Stimulated activated CD4-positive, alpha-beta T cell treated with anti-CD3 and anti-CD28 coated beads, Interleukin-2, amount 100 ng/mL, for 48 hours (primary cell): ENCODE data around the gene PLIN4.
"Not testable (repeated sequence)": the region's sequence is repeated elsewhere in the genome, so short reads cannot be mapped to it uniquely, and the experiment has no call there.

ENCODE experiments used
- DNase-seq, 2 donors: peaks; one replicate each; pipeline ENCODE4 v3.0.0-alpha.2; 2020

The PLIN4 gene

DNA sequence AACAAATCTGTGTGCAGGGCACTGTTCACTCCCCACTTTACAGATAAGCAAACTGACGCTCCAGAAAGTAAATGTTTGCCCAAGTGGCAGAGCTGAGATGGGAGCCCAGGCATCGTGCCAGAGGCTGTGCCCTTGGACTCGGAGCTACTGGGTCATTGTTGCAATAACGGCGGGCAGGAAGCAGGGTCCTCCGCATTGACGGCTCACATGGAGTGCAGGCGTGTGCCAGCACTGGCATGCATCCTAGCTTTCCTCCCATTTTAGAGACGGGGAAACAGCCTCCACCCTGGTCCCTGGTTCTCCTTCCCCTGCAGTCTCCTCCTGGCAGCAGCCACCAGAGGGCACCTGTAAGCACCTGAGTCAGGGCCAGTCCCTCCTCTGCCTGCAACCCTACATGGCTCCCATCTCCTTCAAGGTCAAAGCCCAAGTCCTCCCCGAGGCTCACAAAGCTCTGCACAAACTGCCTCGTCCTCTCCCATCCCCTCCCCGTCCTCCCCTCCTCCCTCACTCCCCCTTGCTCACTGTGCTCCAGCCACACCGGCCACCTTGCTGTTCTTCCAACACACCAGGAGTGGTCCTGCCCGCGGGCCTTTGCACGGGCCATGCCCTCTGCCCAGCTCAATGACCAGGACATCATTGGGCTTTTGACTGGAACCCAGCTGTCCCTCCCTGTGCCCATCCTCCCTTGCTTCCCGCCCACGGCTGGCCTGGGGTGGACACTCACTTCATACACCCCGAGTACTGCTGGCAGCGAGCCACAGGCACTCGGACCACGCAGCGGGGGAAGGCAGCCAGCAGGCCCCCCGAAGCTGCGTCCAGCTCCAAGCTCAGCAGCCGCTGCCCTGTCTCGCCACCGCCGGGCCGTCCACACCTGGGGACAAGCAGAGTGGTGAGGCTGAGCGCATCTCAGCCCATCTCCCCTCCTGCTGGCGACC is 29.3 kb upstream of the PLIN4 start:
- DNase-seq: no peak

DNA sequence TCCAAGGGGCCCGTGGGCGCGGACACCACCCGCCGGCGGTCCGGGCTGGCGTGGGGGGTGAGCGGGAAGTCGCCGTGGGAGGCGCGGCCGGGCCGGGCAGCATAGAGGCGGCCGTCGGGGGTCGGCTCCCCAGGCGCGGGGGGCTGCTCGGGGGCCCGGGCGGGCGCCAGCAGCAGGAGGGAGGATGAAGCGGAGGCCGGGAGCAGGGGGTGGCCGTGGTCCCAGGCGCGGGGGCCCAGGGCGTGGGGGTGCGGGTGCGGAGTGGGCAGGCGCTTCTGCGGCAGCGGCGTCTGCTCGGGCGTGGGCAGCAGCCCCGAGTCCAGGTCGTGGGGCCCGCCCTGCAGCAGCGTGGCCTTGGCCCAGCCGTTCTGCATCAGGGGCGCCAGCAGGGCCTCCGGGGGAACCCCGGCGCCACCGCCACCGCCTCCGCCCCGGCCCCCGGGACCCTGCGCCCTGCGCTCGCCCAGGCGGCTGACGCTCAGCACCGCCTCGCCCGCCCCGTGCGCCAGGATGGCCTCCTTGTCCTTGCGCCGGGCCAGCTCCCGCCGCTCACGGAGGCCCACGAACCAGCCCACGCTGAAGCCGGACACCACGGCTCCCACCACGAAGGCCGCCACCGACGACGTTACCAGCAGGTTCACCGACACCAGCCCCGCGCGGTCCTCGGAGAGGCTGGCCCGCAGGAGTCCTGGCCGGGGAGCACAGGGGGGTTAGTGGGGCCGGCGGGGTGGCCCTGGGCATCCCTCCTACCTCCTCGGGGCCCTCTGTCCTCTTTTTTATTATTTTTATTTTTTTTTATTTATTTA is 25.8 kb upstream of the PLIN4 start:
- DNase-seq: no peak

DNA sequence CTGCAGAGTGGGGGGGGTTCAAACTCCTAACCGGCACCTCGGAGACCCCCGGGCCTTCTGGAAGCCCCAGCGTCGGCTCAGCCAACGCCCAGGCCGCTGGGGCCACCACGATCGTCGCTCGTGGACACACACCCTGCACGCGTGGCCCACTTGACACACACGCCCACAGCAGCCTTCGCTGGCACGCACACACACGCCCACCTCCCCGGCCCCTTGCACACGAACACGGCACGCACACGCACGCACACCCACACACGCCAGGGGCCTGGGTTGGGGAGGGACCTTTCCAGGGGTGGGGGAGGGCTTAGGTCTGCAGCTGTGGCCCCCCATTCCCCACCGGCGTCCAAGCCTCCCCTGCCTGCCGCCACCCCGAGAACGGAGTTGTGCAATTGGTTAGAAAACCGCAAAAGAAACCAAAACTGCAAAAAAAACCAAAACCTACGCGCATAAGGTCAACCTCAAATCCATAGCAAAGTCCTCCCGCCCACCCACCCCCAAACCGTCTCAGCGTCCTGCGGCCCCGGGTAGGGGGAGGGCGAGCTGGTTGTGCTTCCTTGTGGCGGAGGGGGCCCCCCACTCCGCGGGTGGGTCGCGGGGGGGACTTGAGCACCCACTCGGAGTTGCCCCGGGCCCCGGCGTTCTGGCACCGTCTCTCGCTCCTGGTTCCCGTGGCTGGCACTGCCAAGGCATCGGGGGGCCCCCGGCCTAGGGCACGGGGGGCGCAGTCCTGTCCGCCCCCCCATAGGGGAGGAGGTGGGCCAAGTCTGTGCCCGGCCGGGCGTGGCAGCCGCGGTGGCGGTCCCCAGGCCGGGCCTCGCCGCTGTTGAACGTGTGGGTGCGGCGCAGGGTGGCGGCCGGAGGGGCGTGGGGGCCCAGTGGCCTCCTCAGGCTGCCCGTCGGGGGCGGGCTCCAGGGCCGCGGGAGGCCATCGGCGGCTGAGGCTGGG is 24.9 kb upstream of the PLIN4 start:
- no peak for DNase-seq

DNA sequence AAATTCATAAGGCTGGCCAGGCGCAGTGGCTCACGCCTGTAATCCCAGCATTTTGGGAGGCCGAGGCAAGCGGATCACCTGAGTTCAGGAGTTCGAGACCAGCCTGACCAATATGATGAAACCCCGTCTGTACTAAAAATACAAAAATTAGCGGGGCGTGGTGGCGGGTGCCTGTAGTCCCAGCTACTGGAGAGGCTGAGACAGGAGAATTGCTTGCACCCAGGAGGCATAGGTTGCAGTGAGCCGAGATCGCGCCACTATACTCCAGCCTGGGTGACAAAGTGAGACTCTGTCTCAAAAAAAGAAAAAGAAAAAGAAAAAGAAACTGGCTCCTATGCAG is 23.5 kb upstream of the PLIN4 start:
- not testable (repeated sequence) for DNase-seq

DNA sequence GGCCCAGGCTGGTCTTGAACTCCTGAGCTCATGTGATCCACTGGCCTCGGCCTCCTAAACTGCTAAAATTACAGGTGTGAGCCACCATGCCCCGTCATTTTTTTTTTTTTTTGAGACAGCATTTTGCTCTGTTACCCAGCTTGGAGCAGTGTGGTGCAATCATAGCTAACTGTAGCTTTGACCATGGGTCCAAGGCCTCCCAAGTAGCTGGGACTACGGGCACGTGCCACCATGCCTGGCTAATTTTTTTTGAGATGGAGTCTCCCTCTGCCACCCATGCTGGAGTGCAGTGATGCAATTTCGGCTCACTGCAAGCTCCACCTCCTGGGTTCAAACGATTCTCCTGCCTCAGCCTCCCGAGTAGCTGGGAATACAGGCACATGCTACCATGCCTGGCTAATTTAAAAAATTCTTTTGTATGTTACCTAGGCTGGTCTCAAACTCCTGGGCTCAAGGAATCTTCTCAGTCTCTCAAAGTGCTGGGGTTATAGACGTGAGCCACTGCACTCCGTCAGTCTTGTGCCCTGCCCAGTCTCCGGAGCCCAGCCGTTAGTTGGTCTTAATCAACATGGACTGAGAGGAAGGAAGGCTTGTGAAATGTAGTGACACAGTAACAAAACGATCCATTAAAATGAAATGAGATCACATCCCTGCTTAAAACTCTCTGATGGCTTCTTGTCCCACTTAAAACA is 23.0 kb upstream of the PLIN4 start:
- no peak for DNase-seq

DNA sequence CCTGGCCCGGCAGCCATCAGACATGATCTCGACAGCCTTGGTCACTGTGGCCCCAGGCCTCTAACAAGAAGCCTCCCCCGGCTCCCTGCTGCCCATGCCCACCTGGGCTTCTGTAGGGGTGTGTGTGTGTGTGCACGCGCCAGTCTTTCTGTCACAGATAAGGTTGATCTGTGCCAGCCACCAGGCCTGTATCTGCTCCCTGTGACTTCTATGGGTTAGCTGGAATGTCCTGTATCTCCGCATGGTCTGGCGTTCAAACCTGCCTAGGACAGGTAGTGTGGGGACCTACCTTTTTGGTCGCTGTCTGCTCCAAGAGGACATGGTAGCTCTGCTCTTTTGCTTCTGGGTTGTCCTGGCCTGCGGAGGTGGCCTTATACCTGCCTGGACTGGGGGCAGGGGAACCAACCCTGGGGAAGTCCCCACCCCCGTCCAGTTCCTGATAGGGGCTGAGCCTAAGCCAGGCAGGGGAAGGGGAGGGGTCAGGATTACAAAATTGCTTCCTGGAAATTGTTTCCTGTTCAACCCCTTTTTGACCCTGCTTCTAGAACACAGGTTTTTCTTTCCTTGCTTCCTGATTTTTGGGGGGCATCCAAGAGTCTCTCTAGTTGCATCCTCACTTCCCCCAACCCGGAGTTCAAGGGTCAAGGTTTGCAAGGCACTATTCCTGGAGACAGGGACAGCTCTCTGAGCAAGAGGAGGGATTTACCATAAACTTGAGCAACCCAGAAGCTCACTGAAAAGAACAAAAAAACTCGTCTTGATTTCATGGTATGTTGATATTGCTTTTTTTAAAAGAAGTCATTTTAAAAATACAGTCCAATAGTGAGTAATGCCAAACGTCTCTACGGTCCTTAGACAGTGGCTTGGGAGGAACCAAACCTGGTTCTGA is 21.7 kb upstream of the PLIN4 start, which contains the start of gene LRG1:
LRG1 (minus strand) TSS at position 344 of the 889 bp plus-strand sequence; CDS start at position 321, 23 bp downstream.
- no peak for DNase-seq

DNA sequence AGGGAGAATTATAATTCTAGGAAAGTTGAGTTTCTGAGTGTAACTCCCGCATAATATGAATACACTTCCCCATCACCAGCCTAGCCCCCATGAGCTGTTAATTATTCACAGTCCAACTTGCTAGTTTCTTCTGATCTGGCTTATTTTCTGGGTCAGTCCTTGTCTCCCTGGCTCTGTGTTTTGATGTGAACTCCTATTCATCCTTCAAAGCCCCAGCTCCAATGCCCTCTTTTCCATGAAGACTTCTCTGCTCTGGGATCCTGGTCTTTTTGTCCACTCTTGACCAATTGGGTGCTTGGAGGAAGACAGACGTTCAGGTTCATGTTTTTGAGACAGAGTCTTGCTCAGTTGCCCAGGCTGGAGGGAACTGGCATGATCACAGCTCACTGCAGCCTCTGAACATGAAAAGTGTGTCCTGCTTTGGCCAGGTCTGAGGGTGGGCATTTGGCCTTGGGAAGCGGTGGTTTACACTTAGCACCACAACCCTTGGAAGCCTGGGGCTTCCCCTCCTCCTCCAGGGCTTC is 20.9 kb upstream of the PLIN4 start:
- no peak for DNase-seq

DNA sequence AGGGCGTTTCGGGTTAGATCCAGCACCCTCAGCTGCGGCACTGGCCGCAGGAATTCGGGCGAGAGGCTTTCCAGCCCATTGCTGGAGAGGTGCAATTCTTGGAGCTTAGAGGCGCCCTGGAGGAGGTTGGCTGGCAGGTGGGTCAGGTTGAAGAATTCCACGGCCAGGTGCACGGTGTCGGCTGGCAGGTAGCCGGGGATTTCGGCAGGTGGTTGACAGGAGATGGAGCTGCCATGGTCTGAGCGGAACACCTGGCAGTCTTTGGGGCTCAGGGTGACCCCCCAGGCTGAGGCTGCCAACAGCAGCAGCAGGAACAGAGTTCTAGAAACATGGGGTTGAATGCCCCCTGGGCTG is 20.3 kb upstream of the PLIN4 start:
- DNase-seq: no peak

DNA sequence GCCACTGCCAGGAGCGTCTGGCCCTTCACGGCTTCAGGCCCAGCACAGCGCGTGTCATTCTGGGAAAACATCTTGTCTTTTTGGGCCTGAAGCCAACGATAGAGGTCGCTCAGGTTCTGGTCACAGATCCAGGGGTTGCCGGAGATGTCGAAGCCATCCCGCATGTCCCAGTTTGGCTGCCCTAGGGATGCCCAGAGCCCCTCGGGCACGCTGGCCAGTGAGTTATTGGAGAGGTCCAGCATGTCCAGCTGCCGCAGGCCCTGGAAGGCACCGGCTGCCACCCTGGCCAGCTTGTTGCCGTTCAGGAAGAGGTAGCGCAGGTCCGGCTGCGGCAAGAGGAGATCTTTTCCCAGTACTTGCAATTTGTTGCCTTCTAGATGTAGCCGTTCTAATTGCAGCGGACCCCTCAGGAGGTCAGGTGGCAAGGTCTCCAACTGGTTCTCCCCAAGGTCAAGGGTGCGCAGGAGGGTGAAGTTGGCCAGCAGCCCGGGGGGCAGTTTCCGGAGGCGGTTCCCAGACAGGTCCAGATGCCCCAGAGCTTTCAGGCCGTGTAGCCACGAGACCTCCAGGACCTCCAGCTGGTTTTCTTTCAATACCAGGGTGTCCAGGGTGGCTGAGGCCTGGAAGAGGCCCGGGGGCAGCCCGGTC is 19.8 kb upstream of the PLIN4 start:
- no peak for DNase-seq

DNA sequence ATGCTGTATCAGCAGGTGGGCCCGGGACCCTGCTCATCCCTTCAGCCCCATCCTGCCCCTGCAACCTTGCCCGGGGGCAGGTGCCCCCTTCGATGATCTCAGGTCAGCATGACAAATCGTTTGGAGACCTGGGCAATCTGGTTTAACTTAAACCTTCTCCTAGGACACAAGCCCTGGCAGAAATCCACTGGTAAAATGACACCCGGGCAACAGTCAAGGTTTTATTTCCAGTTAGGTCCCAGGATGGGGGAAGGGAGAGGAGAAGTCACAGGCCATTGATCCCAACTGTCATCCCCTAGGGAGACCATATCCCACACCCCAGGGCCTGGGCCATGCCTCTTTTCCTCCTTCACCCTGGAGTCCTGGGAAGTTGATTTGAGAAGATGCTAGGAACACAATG is 18.5 kb upstream of the PLIN4 start:
- DNase-seq: no peak

DNA sequence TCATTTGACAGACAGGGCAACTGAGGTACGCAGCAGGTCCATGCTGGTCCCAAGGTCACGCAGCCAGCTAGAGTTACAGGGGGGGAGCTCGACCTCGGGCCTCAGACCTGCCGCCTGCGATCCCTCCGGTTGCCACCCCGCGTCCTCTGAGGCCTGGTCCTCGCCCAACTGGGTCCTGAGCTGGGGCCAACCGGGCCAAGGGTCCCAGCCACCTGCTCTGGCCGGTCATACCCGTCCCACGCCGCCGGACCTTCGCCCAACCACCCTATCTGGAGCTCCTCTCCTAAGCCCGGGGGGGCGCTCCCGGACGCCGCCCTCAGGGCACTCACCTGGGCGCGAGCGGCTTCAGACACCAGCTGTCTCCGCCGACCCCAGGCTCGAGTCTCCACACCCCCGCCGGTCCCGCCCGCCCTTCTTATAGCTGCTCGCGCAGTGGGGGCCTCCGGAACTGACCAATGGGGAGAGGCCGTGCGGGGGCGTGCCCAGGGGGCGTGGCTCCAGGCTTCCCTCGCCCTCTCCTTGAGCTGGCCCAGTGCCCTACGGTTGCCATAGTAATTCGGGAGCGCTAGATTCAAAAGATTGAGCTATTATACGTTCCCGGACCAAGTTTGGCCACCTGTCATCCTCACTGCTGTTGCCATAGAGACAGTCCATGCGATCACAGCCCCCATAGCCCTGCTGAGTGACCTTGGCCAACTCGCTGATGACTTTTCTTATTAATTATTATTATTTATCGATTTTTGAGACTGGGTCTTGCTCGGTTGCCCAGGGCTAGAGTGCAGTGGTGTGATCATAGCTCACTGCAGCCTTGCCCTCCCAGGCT is 16.8 kb upstream of the PLIN4 start, which contains the start of gene PLIN5:
PLIN5 (minus strand) TSS at position 389 of the 823 bp plus-strand sequence. CDS start 1,150 bp downstream, outside the sequence.
- peak; percentile 24 to 30 for DNase-seq

DNA sequence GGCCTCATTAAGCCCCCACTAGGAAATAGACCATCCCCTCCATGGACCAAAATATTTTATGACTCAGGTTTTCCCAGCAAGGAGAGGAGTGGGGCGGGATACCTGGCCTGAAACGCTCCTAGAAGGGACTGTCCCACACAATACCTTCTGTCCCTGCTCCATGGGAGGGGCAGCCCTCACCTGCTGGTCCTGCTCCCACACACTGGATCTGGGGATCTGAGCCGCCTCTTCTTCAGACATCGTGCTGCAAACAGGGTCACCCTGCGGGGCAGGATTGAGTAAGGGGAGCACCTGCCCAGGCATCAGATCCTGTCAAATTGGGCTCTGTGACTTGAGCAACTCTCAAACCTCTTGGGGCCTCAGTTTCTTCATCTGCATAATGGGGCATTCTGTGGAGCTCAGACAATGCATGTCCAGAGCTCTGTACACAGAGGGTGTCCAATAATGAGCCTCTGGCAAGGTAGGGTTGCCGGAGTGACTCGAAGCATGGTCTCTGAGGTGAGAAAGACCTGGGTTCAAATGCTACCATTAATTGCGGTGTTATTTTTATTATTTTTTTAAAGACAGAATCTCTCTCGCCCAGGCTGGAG is 15.6 kb upstream of the PLIN4 start:
- DNase-seq: no peak

DNA sequence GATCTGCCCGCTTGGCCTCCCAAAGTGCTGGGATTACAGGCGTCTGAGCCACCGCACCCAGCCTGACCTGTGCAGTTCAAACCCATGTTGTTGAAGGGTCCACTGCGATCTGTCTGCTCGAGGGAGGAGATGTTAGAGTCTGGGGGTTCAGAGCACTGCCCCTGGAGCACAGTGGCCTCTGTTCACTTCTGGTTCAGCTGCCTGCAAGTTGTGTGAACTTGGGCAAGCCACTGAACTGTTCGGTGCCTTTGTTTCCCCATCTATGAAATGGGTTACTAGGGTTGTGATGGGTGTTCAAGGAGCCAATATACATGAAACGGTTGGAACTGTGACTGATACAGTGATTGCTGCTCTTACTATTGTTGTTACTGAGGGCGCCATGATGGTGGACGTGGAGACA is 15.0 kb upstream of the PLIN4 start:
- no peak for DNase-seq

DNA sequence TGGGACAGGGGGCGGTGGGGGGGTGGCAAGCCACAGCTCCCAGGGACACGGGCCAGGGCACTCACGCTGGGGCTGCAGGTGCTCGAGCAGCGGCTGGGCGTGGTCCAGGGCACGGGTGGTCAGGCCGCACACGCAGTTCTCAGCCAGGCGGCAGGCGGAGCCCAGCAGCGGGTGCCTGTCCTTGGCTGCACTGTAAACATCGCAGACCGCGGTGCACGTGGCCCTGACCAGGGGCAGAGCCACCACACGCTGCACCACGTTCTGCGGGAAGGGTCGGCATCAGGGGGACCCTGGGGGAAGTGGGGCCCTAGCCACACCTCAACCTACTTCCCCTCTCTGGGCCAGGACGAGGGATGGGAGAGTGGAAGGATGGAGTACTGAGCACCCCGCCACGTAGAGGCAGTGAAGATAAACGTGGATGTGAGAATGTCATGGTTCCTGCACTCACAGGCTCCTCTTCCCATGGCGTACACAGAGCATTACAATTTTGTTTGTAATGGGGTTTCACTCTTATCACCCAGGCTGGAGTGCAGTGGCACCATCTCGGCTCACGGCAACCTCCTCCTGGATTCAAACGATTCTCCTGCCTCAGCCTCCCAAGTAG is 13.4 kb upstream of the PLIN4 start:
- DNase-seq: no peak

DNA sequence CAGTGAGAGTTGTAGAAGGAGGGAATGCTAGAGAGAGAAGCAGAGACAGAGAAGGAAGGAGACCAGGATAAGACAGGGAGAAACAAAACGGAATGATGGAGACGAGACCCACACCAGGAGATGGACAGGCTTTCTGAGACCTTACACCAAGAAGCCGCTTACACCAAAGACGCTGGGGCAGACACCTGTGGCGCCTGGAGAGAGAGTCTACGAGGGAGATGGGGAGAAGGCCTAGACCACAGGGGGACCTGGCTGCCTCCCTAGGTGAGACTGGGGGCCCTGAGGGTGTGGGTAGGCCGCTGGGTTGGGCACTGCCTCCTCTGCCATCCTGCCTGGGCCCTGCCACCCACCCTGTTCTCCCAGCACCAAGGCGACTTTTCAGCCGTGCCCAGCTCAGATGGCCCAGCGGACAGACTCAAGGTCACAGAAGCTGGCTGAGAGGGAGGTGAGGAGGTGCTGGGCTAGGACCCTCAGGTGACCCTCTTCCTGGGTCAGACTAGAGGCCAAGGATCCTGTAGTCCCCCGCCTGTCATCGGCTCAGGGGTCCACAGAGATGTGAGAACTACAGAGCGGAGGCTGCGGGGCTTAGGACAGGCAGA is 11.7 kb upstream of the PLIN4 start:
- no peak for DNase-seq

DNA sequence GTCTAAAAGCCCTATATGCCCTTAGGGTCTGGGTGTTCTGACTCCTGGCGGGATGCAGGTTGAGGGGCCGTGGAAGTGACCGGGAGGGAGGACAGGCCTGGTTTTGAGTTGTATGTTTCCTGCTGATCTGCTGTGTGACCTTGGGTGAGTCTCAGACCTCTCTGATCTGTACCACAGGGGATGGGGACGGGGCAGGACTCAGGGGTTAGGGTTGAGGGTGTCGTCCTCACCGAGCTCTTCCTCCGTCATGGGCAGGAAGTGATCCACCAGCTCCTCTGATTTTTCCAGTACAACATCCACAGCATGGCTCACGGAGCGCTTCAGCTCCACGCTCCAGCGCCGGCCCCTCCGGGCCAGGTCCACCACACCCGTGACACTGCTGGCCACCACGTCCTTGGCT is 10.6 kb upstream of the PLIN4 start:
- DNase-seq: no peak

DNA sequence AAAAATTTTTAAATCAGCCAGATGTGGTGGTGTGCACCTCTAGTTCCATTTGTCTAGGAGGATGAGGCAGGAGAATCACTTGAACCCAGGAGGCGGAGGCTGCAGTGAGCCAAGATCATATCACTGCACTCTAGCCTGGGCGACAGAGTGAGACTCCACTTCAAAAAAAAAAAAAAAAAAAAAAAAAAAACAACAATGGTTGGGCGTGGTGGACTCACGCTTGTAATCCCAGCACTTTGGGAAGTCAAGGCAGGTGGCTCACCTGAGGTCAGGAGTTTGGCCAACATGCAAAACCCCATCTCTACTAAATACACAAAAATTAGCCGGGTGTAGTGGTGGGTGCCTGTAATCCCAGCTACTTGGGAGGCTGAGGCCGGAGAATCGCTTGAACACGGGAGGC is 9.1 kb upstream of the PLIN4 start:
- not testable (repeated sequence) for DNase-seq

DNA sequence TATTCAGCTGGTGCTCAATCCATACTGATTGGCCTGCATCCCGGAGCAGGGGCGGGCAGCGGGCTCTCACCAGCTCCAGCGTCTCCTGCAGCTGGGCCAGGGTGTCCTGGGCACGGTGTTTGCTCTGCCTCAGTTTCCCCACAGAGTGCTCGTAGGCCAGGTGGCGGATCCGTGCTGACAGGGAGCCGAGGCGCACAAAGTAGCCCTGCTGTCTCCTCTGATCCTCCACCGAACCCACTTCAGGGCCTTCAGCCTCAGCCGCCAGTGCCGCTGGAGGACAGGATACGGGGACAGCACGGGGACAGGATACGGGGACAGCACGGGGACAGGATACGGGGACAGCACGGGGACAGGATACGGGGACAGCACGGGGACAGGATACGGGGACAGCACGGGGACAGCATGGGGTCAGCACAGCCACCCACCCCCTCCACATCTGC is 7.3 kb upstream of the PLIN4 start:
- no peak for DNase-seq
